ENCODE results near the gene UBASH3B. TPM values are rescaled to one million over a fixed set of nuclear protein-coding genes. Genes with fewer than 3 reads are reported as not detected.

The UBASH3B gene
- total and polyA plus RNA-seq, 2 donors (not counting 1 experiment from before 2014, with no cell fraction given), result 13.1 to 44.4 TPM

DNA sequence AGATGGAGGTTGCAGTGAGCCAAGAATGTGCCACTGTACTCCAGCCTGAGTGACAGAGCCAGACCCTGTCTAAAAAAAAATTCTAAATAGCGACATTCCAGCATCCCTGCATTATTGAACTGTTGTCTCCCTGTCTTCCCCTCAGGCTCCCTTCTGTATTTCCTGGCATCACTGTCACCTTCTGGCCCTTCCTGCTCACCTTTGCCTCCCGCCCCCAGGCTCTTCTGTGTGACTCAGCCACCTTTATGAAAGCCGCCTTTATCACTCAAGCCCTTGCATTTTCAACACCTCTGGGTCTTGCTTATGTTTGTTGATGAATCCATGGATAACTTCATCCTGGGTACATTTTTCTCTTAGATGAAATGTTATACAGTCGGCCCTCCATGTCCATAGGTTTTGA lies 21.1 kb downstream of the UBASH3B start:
- H3K27ac ChIP-seq (ENCODE audit: insufficient read depth, low read length), result no peak overlapping the region
- TF ChIP-seq, protein P1, sequence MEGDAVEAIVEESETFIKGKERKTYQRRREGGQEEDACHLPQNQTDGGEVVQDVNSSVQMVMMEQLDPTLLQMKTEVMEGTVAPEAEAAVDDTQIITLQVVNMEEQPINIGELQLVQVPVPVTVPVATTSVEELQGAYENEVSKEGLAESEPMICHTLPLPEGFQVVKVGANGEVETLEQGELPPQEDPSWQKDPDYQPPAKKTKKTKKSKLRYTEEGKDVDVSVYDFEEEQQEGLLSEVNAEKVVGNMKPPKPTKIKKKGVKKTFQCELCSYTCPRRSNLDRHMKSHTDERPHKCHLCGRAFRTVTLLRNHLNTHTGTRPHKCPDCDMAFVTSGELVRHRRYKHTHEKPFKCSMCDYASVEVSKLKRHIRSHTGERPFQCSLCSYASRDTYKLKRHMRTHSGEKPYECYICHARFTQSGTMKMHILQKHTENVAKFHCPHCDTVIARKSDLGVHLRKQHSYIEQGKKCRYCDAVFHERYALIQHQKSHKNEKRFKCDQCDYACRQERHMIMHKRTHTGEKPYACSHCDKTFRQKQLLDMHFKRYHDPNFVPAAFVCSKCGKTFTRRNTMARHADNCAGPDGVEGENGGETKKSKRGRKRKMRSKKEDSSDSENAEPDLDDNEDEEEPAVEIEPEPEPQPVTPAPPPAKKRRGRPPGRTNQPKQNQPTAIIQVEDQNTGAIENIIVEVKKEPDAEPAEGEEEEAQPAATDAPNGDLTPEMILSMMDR (conservative IDR thresholded peaks at IDR 0.05 in 1 of 2, IDR thresholded peaks at IDR 0.05 in 1 of 2; ENCODE audit: low read depth in 1 of 2, low read length in 2 of 2), result no peak
- TF ChIP-seq EZH2 (IDR thresholded peaks at IDR 0.05; ENCODE audit: low read length, missing control alignments), result no peak
- peaks cover 31% of the 10 kb centered on the region for H3K4me1 ChIP-seq (ENCODE audit: control insufficient read depth, extremely low read depth, insufficient read depth, low read length)
- no peak overlapping the region for H2AFZ ChIP-seq (ENCODE audit: low read length)
- peaks cover 32% of the 10 kb centered on the region for H3K79me2 ChIP-seq (ENCODE audit: control insufficient read depth, insufficient read depth, low read length)
- H3K27me3 ChIP-seq (ENCODE audit: control insufficient read depth, insufficient read depth, low read length), result no peaks in the 10 kb centered on the region
- no peak overlapping the region for H3K9ac ChIP-seq (ENCODE audit: insufficient read depth, low read length)
- no peak for DNase-seq (ENCODE audit: low read depth in 2 of 2)
- no peaks in the 10 kb centered on the region for H4K20me1 ChIP-seq (ENCODE audit: control insufficient read depth, extremely low read depth, insufficient read depth, low read length)
- no peaks in the 10 kb centered on the region for H3K9me3 ChIP-seq (ENCODE audit: control insufficient read depth, insufficient read depth, low read depth, low read length)
- no peak overlapping the region for H3K4me3 ChIP-seq (replicated peaks in 1 of 4; ENCODE audit: control extremely low read depth in 1 of 4, insufficient read depth in 1 of 4, low read depth in 3 of 4, low read length in 4 of 4)
- no peaks in the 10 kb centered on the region for H3K36me3 ChIP-seq (ENCODE audit: control insufficient read depth, insufficient read depth, low read length)
- H3K4me2 ChIP-seq (ENCODE audit: extremely low read depth, insufficient read depth, low read length), result no peak overlapping the region

DNA sequence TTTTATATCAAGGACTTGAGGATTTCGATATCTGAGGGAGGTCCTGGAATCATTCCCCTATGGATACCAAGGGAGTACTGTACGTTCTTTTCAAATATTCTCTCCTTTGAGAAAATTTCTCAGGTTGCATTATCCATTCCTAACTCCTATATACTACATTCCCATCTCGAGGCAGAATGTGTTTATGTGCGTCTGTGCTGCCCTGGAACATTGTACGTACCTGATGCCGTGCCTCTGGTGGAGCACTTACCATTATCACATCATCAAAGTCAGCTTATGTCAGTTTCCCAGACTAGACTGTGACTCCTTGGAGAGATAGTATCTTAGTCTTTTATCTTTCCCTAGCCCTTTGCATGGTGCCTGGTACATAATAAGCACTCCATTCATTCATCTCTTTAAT lies 21.7 kb downstream of the UBASH3B start:
- H4K20me1 ChIP-seq (ENCODE audit: control insufficient read depth, extremely low read depth, insufficient read depth, low read length), result no peaks in the 10 kb centered on the region
- no peak for DNase-seq (ENCODE audit: low read depth in 2 of 2)
- peaks cover 26% of the 10 kb centered on the region for H3K4me1 ChIP-seq (ENCODE audit: control insufficient read depth, extremely low read depth, insufficient read depth, low read length)
- H3K27me3 ChIP-seq (ENCODE audit: control insufficient read depth, insufficient read depth, low read length), result no peaks in the 10 kb centered on the region
- no peak overlapping the region for H2AFZ ChIP-seq (ENCODE audit: low read length)
- no peaks in the 10 kb centered on the region for H3K36me3 ChIP-seq (ENCODE audit: control insufficient read depth, insufficient read depth, low read length)
- no peak overlapping the region for H3K4me3 ChIP-seq (replicated peaks in 1 of 4; ENCODE audit: control extremely low read depth in 1 of 4, insufficient read depth in 1 of 4, low read depth in 3 of 4, low read length in 4 of 4)
- TF ChIP-seq, protein P1 (conservative IDR thresholded peaks at IDR 0.05 in 1 of 2, IDR thresholded peaks at IDR 0.05 in 1 of 2; ENCODE audit: low read depth in 1 of 2, low read length in 2 of 2), result no peak
- no peak for TF ChIP-seq EZH2 (IDR thresholded peaks at IDR 0.05; ENCODE audit: low read length, missing control alignments)
- H3K9ac ChIP-seq (ENCODE audit: insufficient read depth, low read length), result no peak overlapping the region
- H3K4me2 ChIP-seq (ENCODE audit: extremely low read depth, insufficient read depth, low read length), result no peak overlapping the region
- peaks cover 36% of the 10 kb centered on the region for H3K79me2 ChIP-seq (ENCODE audit: control insufficient read depth, insufficient read depth, low read length)
- no peaks in the 10 kb centered on the region for H3K9me3 ChIP-seq (ENCODE audit: control insufficient read depth, insufficient read depth, low read depth, low read length)
- H3K27ac ChIP-seq (ENCODE audit: insufficient read depth, low read length), result no peak overlapping the region

DNA sequence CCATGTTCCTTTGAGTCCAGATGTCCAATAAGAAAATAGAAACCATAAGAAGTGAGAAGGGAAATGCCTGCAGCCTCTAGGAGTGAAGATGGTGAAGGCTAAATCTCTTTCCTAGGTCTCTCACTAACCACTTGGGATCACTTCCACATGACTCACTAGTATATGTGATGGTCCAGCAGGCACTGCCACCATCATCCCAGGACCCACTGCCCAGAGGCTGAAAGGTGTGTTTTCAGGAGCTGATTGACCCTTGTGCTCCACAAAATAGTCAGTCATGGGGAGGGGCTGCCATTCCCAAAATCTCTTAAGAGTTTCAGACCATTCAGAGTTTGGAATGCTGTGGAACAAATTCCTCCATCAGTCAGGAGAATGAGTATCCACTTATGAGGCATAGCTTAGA lies 22.9 kb downstream of the UBASH3B start:
- Histone ChIP-seq H3K36me3 (ENCODE audit: control insufficient read depth, insufficient read depth, low read length) (no peaks in the 10 kb centered on the region), H3K4me1 (ENCODE audit: control insufficient read depth, extremely low read depth, insufficient read depth, low read length) (peaks cover 20% of the 10 kb centered on the region), H3K79me2 (ENCODE audit: control insufficient read depth, insufficient read depth, low read length) (peaks cover 33% of the 10 kb centered on the region), H3K4me3 (replicated peaks in 1 of 4; ENCODE audit: control extremely low read depth in 1 of 4, insufficient read depth in 1 of 4, low read depth in 3 of 4, low read length in 4 of 4) (no peak overlapping the region), H3K4me2 (ENCODE audit: extremely low read depth, insufficient read depth, low read length) (no peak overlapping the region), H3K9me3 (ENCODE audit: control insufficient read depth, insufficient read depth, low read depth, low read length) (no peaks in the 10 kb centered on the region), H4K20me1 (ENCODE audit: control insufficient read depth, extremely low read depth, insufficient read depth, low read length) (no peaks in the 10 kb centered on the region), H3K27me3 (ENCODE audit: control insufficient read depth, insufficient read depth, low read length) (no peaks in the 10 kb centered on the region), H3K27ac (ENCODE audit: insufficient read depth, low read length) (no peak overlapping the region), H2AFZ (ENCODE audit: low read length) (no peak overlapping the region), H3K9ac (ENCODE audit: insufficient read depth, low read length) (no peak overlapping the region)
- no peak for TF ChIP-seq EZH2 (IDR thresholded peaks at IDR 0.05; ENCODE audit: low read length, missing control alignments)
- TF ChIP-seq, protein P1 (conservative IDR thresholded peaks at IDR 0.05 in 1 of 2, IDR thresholded peaks at IDR 0.05 in 1 of 2; ENCODE audit: low read depth in 1 of 2, low read length in 2 of 2), result no peak
- DNase-seq (ENCODE audit: low read depth in 2 of 2), result no peak

Data from fibroblast of lung (primary cell).